COR-L47 (cell line): Measurements from ENCODE around the gene ZFP62.
"Not testable (repeated sequence)": the region's sequence is repeated elsewhere in the genome, so short reads cannot be mapped to it uniquely, and the experiment has no call there.

Experiments
- DNase-seq: peaks from one replicate; lab custom pipeline; 2025; lab: John Stamatoyannopoulos, UW

ZFP62 gene

GRCh38 chr5:180830253-180831138, 30.6 kb downstream of the ZFP62 start:
- peak; percentile 51 for DNase-seq

- DNase-seq, result no peak
Observed at GRCh38 chr5:180829726-180830125, 31.4 kb downstream of the ZFP62 start.

GRCh38 chr5:180828756-180829531, 32.1 kb downstream of the ZFP62 start:
- not testable (repeated sequence) for DNase-seq

- DNase-seq, result not testable (repeated sequence)
Observed at GRCh38 chr5:180827374-180827773, 33.7 kb downstream of the ZFP62 start.

GRCh38 chr5:180825768-180826525, 35.1 kb downstream of the ZFP62 start:
- peak; percentile 33 for DNase-seq

- DNase-seq, result no peak
Observed at GRCh38 chr5:180824630-180825476, 36.2 kb downstream of the ZFP62 start.

- DNase-seq, result no peak
Observed at GRCh38 chr5:180823940-180824629, 37.0 kb downstream of the ZFP62 start.

GRCh38 chr5:180823346-180823745, 37.7 kb downstream of the ZFP62 start:
- no peak for DNase-seq

GRCh38 chr5:180821538-180821937, 39.5 kb downstream of the ZFP62 start:
- no peak for DNase-seq

GRCh38 chr5:180820788-180821321, 40.2 kb downstream of the ZFP62 start:
- no peak for DNase-seq

GRCh38 chr5:180818677-180819341, 42.3 kb downstream of the ZFP62 start:
- no peak for DNase-seq

- DNase-seq, result no peak
Observed at GRCh38 chr5:180817893-180818674, 43.0 kb downstream of the ZFP62 start.

GRCh38 chr5:180816608-180817534, 44.2 kb downstream of the ZFP62 start:
- no peak for DNase-seq

GRCh38 chr5:180815293-180815917, 45.7 kb downstream of the ZFP62 start:
- DNase-seq, result no peak

- DNase-seq, result no peak
Observed at GRCh38 chr5:180813420-180813819, 47.7 kb downstream of the ZFP62 start.

GRCh38 chr5:180811623-180812124, 49.4 kb downstream of the ZFP62 start:
- DNase-seq, result no peak

GRCh38 chr5:180810959-180811622, 50.0 kb downstream of the ZFP62 start:
- no peak for DNase-seq
